Esophagus squamous epithelium (tissue), 5 donors: ENCODE data around the gene FLCN. TPM values are rescaled to one million over a fixed set of nuclear protein-coding genes. Genes with fewer than 3 reads are reported as not detected.

Experiments
- DNase-seq: peaks from one replicate; lab custom pipeline; 2025; lab: John Stamatoyannopoulos, UW
- H3K27ac ChIP-seq, 4 donors: fragments of 200-600 bp; sonication (generic); one replicate each; pipeline ENCODE4 v1.5.1; 2016 to 2019; ENCODE audit warnings: mild to moderate bottlenecking in 1 of 4
- H3K27me3 ChIP-seq, 4 donors: fragments of 200-600 bp; sonication (generic); 1 replicate in 3 of 4; 2 replicates in 1 of 4; pipeline versions ENCODE4 v1.5.1 to v1.6.0; 2017 to 2021; ENCODE audit warnings: antibody characterized with exemption in 1 of 4
- H3K36me3 ChIP-seq, 3 donors: fragments of 200-600 bp; sonication (generic); one replicate each; pipeline ENCODE4 v1.5.1; 2016 to 2019
- H3K4me1 ChIP-seq, 3 donors: fragments of 200-600 bp; sonication (generic); one replicate each; pipeline ENCODE4 v1.5.1; 2017 to 2019
- H3K4me3 ChIP-seq, 4 donors: fragments of 200-600 bp; sonication (generic); 1 replicate in 3 of 4; 2 replicates in 1 of 4; pipeline ENCODE4 v1.5.1; 2016 to 2019; ENCODE audit warnings: mild to moderate bottlenecking in 2 of 4, moderate library complexity in 1 of 4
- H3K9me3 ChIP-seq, 3 donors: fragments of 200-600 bp; sonication (generic); one replicate each; pipeline ENCODE4 v1.5.1; 2016 to 2019
- CTCF ChIP-seq, 6 experiments: fragments of 450-650 bp in 4 of 6; fragments of 200-600 bp in 2 of 6; sonication (generic) in 2 of 6; IDR thresholded peaks; one replicate each; pipeline ENCODE4 v1.5.1; 2016 to 2019; ENCODE audit warnings: antibody characterized with exemption in 6 of 6, mild to moderate bottlenecking in 4 of 6, moderate library complexity in 4 of 6
- POLR2A ChIP-seq, 4 donors: fragments of 450-650 bp; IDR thresholded peaks; one replicate each; pipeline ENCODE4 v1.6.1; 2017; ENCODE audit warnings: antibody characterized with exemption in 4 of 4, mild to moderate bottlenecking in 4 of 4, moderate library complexity in 3 of 4
- WGBS, 2 donors: methylation state at CpG; one replicate each; pipeline ENCODE4 v1.1.5; 2018; 5-methylcytosine and 5-hydroxymethylcytosine counted together
- intact Hi-C: fragments of 100-400 bp; cut with DNase I; formaldehyde crosslinking; loops from one replicate; pipeline ENCODE4 v1.15.0; 2022
- total RNA-seq, 4 donors: library from RNA; depleted of rRNA; stranded (reverse); fragments of >200 nt; gene quantifications; one replicate each; pipeline ENCODE4 v1.1.0, GENCODE V29; 2016
- donor health status: DM: yes; HTN: yes; CAD: no.

FLCN gene
- total RNA-seq, 4 donors from 2014 or later: 11.6 to 27.5 (median 12.4) TPM

DNA sequence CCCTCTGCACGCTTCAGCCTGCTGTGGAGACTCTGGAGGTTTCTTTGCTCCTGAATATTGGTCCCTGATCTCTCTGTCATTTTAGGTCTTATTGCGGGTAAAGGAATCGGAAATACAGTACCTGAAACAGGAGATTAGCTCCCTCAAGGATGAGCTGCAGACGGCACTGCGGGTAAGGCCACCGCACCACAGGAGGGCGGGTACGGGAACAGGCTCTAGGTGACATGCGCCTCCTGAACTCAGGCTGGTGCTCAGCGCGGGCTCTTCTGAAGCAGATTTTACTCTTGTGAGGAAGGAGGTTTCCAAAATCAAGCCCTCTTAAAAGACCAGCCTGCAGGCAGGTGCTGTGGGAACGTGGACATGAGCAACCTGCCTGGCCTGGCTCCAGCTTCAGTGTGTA, 60.6 kb downstream of the FLCN start:
- 97 to 100% methylated on average over 3 to 8 of the region's 12 CpGs for WGBS, 2 donors
- Histone ChIP-seq H3K4me1 (peaks cover 0 to 42% (median 5%) of the 10 kb centered on the region in 3 donors), H3K9me3 (no peaks in the 10 kb centered on the region), H3K4me3 (no peak overlapping the region), H3K36me3 (peaks cover 26 to 100% (median 73%) of the 10 kb centered on the region in 3 donors), H3K27me3 (no peaks in the 10 kb centered on the region), H3K27ac (no peak overlapping the region)
- intact Hi-C loops: no loop called here
- TF ChIP-seq POLR2A (IDR thresholded peaks at IDR 0.05) (no peak), CTCF (IDR thresholded peaks at IDR 0.05) (no peak)
- no peak for DNase-seq

DNA sequence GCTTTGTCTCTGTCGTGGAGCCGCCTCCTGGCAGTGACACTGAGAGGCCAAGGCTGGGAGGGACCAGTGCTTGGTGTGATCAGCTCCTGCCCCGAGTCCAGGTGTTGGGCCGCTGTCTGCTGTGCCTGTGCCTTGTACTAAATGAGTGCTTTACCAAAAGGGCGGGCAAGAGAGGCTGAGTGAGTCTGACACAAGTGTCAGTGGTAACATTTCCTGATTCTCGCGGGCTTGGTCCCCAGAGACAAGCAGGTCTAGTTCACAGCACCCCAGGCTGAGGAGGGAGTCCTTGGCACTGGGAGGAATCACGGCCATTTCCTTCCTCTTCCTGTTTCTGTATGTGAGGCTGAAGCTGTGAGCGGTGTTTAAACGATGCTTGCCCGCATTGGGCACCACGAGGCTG, 61.1 kb downstream of the FLCN start:
- Histone ChIP-seq H3K36me3 (peaks cover 24 to 100% (median 69%) of the 10 kb centered on the region in 3 donors), H3K9me3 (no peaks in the 10 kb centered on the region), H3K4me3 (no peak overlapping the region), H3K27me3 (no peaks in the 10 kb centered on the region), H3K27ac (no peak overlapping the region), H3K4me1 (peaks cover 0 to 43% (median 8%) of the 10 kb centered on the region in 3 donors)
- intact Hi-C loops: no loop called here
- 70 to 72% methylated on average over 4 to 5 of the region's 12 CpGs for WGBS, 2 donors
- no peak for DNase-seq
- TF ChIP-seq POLR2A (IDR thresholded peaks at IDR 0.05) (no peak), CTCF (IDR thresholded peaks at IDR 0.05) (no peak)

DNA sequence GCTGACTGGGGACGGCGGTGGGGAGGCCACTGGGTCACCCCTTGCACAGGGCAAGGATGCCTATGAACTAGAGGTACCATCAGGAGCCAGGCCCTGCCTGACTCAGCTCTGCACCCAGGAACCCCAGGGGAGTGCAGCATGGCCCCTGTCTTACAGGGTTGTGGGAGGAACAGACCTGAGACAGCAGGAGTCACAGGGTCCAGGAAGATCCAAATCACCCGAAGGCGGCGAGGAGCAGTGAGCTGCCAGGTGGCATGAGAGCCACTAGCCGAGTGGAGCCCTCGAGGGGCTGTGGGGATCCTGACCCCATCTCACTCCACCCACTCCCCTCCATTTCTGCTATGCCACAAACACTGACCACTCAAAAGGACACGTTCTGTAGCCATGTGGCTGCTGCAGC, 61.6 kb downstream of the FLCN start:
- no peaks in the 10 kb centered on the region for H3K27me3 ChIP-seq
- H3K27ac ChIP-seq: no peak overlapping the region
- H3K4me1 ChIP-seq: peaks cover 0 to 43% (median 13%) of the 10 kb centered on the region in 3 donors
- no peak for TF ChIP-seq CTCF (IDR thresholded peaks at IDR 0.05)
- no peak for TF ChIP-seq POLR2A (IDR thresholded peaks at IDR 0.05)
- intact Hi-C loops: no loop called here
- DNase-seq: no peak
- H3K4me3 ChIP-seq: no peak overlapping the region
- H3K36me3 ChIP-seq: peaks cover 18 to 100% (median 63%) of the 10 kb centered on the region in 3 donors
- 81 to 96% methylated on average over 5 to 6 of the region's 8 CpGs for WGBS, 2 donors
- H3K9me3 ChIP-seq: no peaks in the 10 kb centered on the region

GRCh38 chr17:17173921-17174320, 63.0 kb downstream of the FLCN start:
- DNase-seq: no peak
- Histone ChIP-seq H3K4me1 (peaks cover 0 to 32% (median 14%) of the 10 kb centered on the region in 3 donors), H3K4me3 (no peak overlapping the region), H3K36me3 (peaks cover 16 to 100% (median 53%) of the 10 kb centered on the region in 3 donors), H3K27ac (no peak overlapping the region), H3K9me3 (no peaks in the 10 kb centered on the region), H3K27me3 (no peaks in the 10 kb centered on the region)
- intact Hi-C loops: no loop called here
- no peak for TF ChIP-seq CTCF (IDR thresholded peaks at IDR 0.05)
- no peak for TF ChIP-seq POLR2A (IDR thresholded peaks at IDR 0.05)
- WGBS, 2 donors: 90 to 96% methylated on average over 2 to 10 of the region's 14 CpGs

DNA sequence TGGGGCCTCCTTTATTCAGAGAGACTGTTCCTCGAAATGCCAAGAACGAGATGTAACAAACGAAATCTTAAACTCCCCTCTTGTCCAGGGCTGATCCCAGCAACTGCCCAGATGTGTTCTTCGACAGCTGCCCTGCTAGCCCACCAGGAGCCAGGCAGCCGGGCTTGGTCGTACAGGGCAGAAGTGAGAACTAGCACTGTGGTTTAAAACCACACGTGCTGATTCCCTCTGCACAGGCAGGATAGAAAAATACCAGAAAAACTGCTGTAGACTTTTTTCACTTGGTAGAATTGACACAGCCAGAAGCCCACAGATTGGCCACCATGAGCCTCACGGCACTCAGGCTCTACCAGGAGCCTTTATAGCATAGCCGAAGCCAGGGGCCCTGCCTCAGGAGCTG, 64.0 kb downstream of the FLCN start:
- Histone ChIP-seq H3K27ac (no peak overlapping the region), H3K4me1 (peaks cover 0 to 27% (median 14%) of the 10 kb centered on the region in 3 donors), H3K9me3 (no peaks in the 10 kb centered on the region), H3K27me3 (no peaks in the 10 kb centered on the region), H3K4me3 (no peak overlapping the region), H3K36me3 (peaks cover 16 to 100% (median 53%) of the 10 kb centered on the region in 3 donors)
- 86 to 91% methylated on average over 7 of the region's 9 CpGs for WGBS, 2 donors
- DNase-seq: no peak
- intact Hi-C loops: no loop called here
- TF ChIP-seq POLR2A (IDR thresholded peaks at IDR 0.05) (no peak), CTCF (IDR thresholded peaks at IDR 0.05) (no peak)
